ENCODE data around the gene TMEM154. TPM values are rescaled to one million over a fixed set of nuclear protein-coding genes. Genes with fewer than 3 reads are reported as not detected.

TMEM154 gene
- total and polyA plus RNA-seq, 10 of the 15 experiments (the other 5 are each of a cell fraction or from before 2014, with no cell fraction given) = 5.1 to 41.4 (median 18.2) TPM

DNA sequence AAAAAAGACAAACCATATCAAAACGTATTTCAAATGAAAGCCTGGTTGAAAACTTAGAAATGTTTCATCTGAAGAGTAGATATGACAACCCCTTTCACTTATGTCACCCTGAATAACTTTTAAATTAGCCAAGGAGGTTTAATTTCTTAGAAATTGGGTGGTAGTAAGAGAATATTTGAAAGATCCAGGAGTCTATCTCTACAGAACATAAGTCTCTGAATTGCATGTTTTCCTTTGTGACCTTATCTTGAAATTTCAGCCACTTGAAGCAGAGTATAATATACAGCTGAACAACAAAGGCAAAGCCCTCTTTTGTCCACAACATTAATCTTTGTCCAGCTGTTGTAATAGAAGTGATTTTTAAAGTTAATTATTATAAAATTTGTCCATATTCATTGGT, 49.5 kb downstream of the TMEM154 start:
- Histone ChIP-seq H3K79me2 (ENCODE audit: control insufficient read depth, insufficient read depth, low read length) (no peaks in the 10 kb centered on the region), H3K36me3 (ENCODE audit: control insufficient read depth in 2 of 2, insufficient read depth in 2 of 2, low read length in 1 of 2) (peaks cover 0 to 2% of the 10 kb centered on the region in 2 experiments; a peak in 1 of 4 replicates), H3K9me3 (replicated peaks; ENCODE audit: control insufficient read depth, insufficient read depth, low read length) (no peaks in the 10 kb centered on the region; the same call in 2 of the 3 replicates), H3K27me3 (replicated peaks in 1 of 2; ENCODE audit: control insufficient read depth in 2 of 2, insufficient read depth in 2 of 2, low read length in 1 of 2) (no peaks in the 10 kb centered on the region), H4K20me1 (ENCODE audit: control insufficient read depth, insufficient read depth) (no peaks in the 10 kb centered on the region), H3K9ac (ENCODE audit: control insufficient read depth, insufficient read depth, low read length) (no peak overlapping the region), H3K4me1 (ENCODE audit: control insufficient read depth, insufficient read depth, low read length) (no peaks in the 10 kb centered on the region), H3K4me2 (ENCODE audit: control insufficient read depth, insufficient read depth) (no peak overlapping the region), H3K4me3 (no peak overlapping the region), H2AFZ (ENCODE audit: control insufficient read depth, low read depth, low read length) (no peak overlapping the region), H3K27ac (ENCODE audit: control insufficient read depth, insufficient read depth) (no peak overlapping the region)
- 100% methylated on average over 1 of the region's 1 CpG for WGBS (ENCODE audit: insufficient coverage, insufficient replicate concordance, low lambda C conversion rate, missing lambda C conversion rate)
- ChIA-PET RAD21 (ENCODE audit: unreplicated experiment) (interaction anchor here (1.0 to 16.8 kb wide), 3 partner anchors 93 to 171 kb away, joined by 4 to 513 read pairs (median 4); no protein-coding TSS in a partner anchor), POLR2A (interaction anchor here (0.6 to 0.9 kb wide), 2 partner anchors 76 to 101 kb away, joined by 3 to 6 read pairs; no protein-coding TSS in a partner anchor), CTCF (interaction anchor here (1.1 to 6.3 kb wide), 2 partner anchors 129 to 176 kb away, joined by 3 to 49 read pairs; no protein-coding TSS in a partner anchor), SMC1A (ENCODE audit: uncharacterized antibody, unreplicated experiment) (interaction anchor here (0.7 to 18.7 kb wide), 5 partner anchors 9 to 153 kb away, joined by 3 to 555 read pairs (median 6); no protein-coding TSS in a partner anchor)
- in situ Hi-C loops (cut with MboI) = no loop called here
- no TSS peak for BruUV-seq (replicated peaks)
- DNase-seq (ENCODE audit: low read depth, low spot score) = no peak
- intact Hi-C loops (cut with micrococcal nuclease; ENCODE audit: unreplicated experiment) = no loop called here
- no peak for FAIRE-seq
- TF ChIP-seq ZNF24 (IDR thresholded peaks at IDR 0.05) = no peak
- no peak for TF ChIP-seq NBN (IDR thresholded peaks at IDR 0.05)
- no peak for TF ChIP-seq POLR2AphosphoS5 (IDR thresholded peaks at IDR 0.05; ENCODE audit: low read length)
- TF ChIP-seq BCL11A (IDR thresholded peaks at IDR 0.05; ENCODE audit: low read depth, low read length) = no peak
- no peak for TF ChIP-seq RB1 (IDR thresholded peaks at IDR 0.05; ENCODE audit: borderline replicate concordance)
- no peak for TF ChIP-seq IKZF1 (conservative IDR thresholded peaks at IDR 0.05)
- TF ChIP-seq SIX5 (IDR thresholded peaks at IDR 0.05; ENCODE audit: low read depth, low read length, severe bottlenecking) = no peak
- TF ChIP-seq RAD21 (IDR thresholded peaks at IDR 0.05; ENCODE audit: insufficient read depth, low read depth, low read length) = no peak
- TF ChIP-seq, protein P1, sequence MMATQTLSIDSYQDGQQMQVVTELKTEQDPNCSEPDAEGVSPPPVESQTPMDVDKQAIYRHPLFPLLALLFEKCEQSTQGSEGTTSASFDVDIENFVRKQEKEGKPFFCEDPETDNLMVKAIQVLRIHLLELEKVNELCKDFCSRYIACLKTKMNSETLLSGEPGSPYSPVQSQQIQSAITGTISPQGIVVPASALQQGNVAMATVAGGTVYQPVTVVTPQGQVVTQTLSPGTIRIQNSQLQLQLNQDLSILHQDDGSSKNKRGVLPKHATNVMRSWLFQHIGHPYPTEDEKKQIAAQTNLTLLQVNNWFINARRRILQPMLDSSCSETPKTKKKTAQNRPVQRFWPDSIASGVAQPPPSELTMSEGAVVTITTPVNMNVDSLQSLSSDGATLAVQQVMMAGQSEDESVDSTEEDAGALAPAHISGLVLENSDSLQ (IDR thresholded peaks at IDR 0.05) = no peak
- no peak for TF ChIP-seq FOXM1 (IDR thresholded peaks at IDR 0.05; ENCODE audit: low read depth, low read length)
- no peak for ATAC-seq
